Neuronal stem cell (in vitro differentiated cells): ENCODE data around the gene S100A13.
A peak's percentile ranks its signal among the peaks of the same experiment; 100 is the strongest.
"Not testable (repeated sequence)": the region's sequence is repeated elsewhere in the genome, so short reads cannot be mapped to it uniquely, and the experiment has no call there.

ENCODE experiments used
- DNase-seq: peaks from one replicate; pipeline ENCODE4 v3.0.0-alpha.2; 2013; ENCODE audit warnings: low spot score
- H2AFZ ChIP-seq: one replicate; pipeline ENCODE4 v1.6.1; 2013; ENCODE audit warnings: mild to moderate bottlenecking, low read length, inconsistent platforms
- H2AK5ac ChIP-seq: 2 replicates; pipeline ENCODE4 v1.6.1; 2013; ENCODE audit warnings: low read depth, mild to moderate bottlenecking, inconsistent platforms, low read length, moderate library complexity, mixed read lengths
- H2BK120ac ChIP-seq: 2 replicates; pipeline ENCODE4 v1.6.1; 2013; ENCODE audit warnings: low read depth, mild to moderate bottlenecking, inconsistent platforms, low read length, moderate library complexity, mixed read lengths
- H2BK12ac ChIP-seq: one replicate; pipeline ENCODE4 v1.6.1; 2013; ENCODE audit warnings: low read length, inconsistent platforms
- H2BK15ac ChIP-seq: 2 replicates; pipeline ENCODE4 v1.6.1; 2013; ENCODE audit warnings: mild to moderate bottlenecking, low read length, inconsistent platforms, mixed read lengths
- H2BK5ac ChIP-seq: one replicate; pipeline ENCODE4 v1.6.1; 2013; ENCODE audit warnings: inconsistent platforms, mild to moderate bottlenecking, low read length, moderate library complexity
- H3K14ac ChIP-seq: one replicate; pipeline ENCODE4 v1.6.1; 2013; ENCODE audit warnings: low read length, inconsistent platforms
- H3K18ac ChIP-seq: 2 replicates; pipeline ENCODE4 v1.6.1; 2013; ENCODE audit warnings: low read length, inconsistent platforms
- H3K23ac ChIP-seq: 2 replicates; pipeline ENCODE4 v1.6.1; 2013; ENCODE audit warnings: low read depth, mild to moderate bottlenecking, mixed read lengths, low read length, inconsistent platforms; ENCODE audit not compliant: poor library complexity
- H3K27ac ChIP-seq: replicated peaks from 3 replicates; pipeline ENCODE4 v1.5.1; 2013; ENCODE audit warnings: low read length, inconsistent platforms
- H3K27me3 ChIP-seq, 3 experiments: 2 replicates each; pipeline ENCODE4 v1.6.1; 2013; ENCODE audit warnings: low read length in 3 of 3, mild to moderate bottlenecking in 2 of 3, inconsistent platforms in 1 of 3, low read depth in 1 of 3, mixed read lengths in 1 of 3, moderate library complexity in 1 of 3; ENCODE audit not compliant: control insufficient read depth in 3 of 3, insufficient read depth in 3 of 3
- H3K36me3 ChIP-seq, 2 donors: replicated peaks in 1 of 2; 2 replicates each; pipeline ENCODE4 v1.6.1; 2013; ENCODE audit warnings: low read length in 2 of 2; ENCODE audit not compliant: control insufficient read depth in 2 of 2, insufficient read depth in 2 of 2
- H3K4ac ChIP-seq: 2 replicates; pipeline ENCODE4 v1.6.1; 2013; ENCODE audit warnings: inconsistent platforms, mild to moderate bottlenecking, low read length, moderate library complexity
- H3K4me1 ChIP-seq, 2 donors: 1 replicate in 1 of 2; 2 replicates in 1 of 2; pipeline ENCODE4 v1.6.1; 2013; ENCODE audit warnings: low read length in 2 of 2, low read depth in 1 of 2; ENCODE audit not compliant: control insufficient read depth in 2 of 2, insufficient read depth in 1 of 2
- H3K4me2 ChIP-seq: one replicate; pipeline ENCODE4 v1.6.1; 2013; ENCODE audit warnings: mild to moderate bottlenecking, low read length, inconsistent platforms; ENCODE audit not compliant: insufficient read depth, poor library complexity, severe bottlenecking
- H3K4me3 ChIP-seq, 2 donors: 2 replicates each; pipeline ENCODE4 v1.5.1; 2013; ENCODE audit warnings: low read length in 2 of 2, mild to moderate bottlenecking in 2 of 2, inconsistent platforms in 1 of 2, moderate library complexity in 1 of 2
- H3K79me1 ChIP-seq: one replicate; pipeline ENCODE4 v1.6.1; 2013; ENCODE audit warnings: low read depth, mild to moderate bottlenecking, inconsistent platforms, low read length, moderate library complexity
- H3K9ac ChIP-seq: one replicate; pipeline ENCODE4 v1.6.1; 2013; ENCODE audit warnings: mild to moderate bottlenecking, low read depth, low read length, inconsistent platforms; ENCODE audit not compliant: poor library complexity
- H3K9me3 ChIP-seq, 2 donors: replicated peaks in 1 of 2; 2 replicates each; pipeline versions ENCODE3 to v1.6.1; 2013; ENCODE audit warnings: low read length in 2 of 2, mild to moderate bottlenecking in 2 of 2, inconsistent platforms in 1 of 2, low read depth in 1 of 2, mixed read lengths in 1 of 2, moderate library complexity in 1 of 2; ENCODE audit not compliant: control insufficient read depth in 2 of 2, insufficient read depth in 1 of 2
- H4K8ac ChIP-seq: one replicate; pipeline ENCODE4 v1.6.1; 2013; ENCODE audit warnings: low read depth, mild to moderate bottlenecking, inconsistent platforms, low read length, moderate library complexity
- H4K91ac ChIP-seq: one replicate; pipeline ENCODE4 v1.6.1; 2013; ENCODE audit warnings: low read length, low read depth, mild to moderate bottlenecking, inconsistent platforms; ENCODE audit not compliant: poor library complexity
- WGBS, 2 donors: extraction: QIAGEN DNeasy Blood & Tissue Kit; methylation state at CpG; one replicate each; pipeline ENCODE4 v1.1.7; 2013; ENCODE audit warnings: missing lambda C conversion rate in 2 of 2, mixed read lengths in 1 of 2; ENCODE audit not compliant: insufficient read length in 2 of 2, insufficient replicate concordance in 1 of 2; ENCODE audit errors: extremely low coverage in 2 of 2; 5-methylcytosine and 5-hydroxymethylcytosine counted together

Gene S100A13

GRCh38 chr1:153575081-153575491, 52.2 kb downstream of the S100A13 start:
- H2BK15ac ChIP-seq, H4K8ac ChIP-seq, H3K36me3 ChIP-seq, H3K79me1 ChIP-seq, H2AK5ac ChIP-seq, H3K9ac ChIP-seq, H2BK120ac ChIP-seq, H3K9me3 ChIP-seq, H3K4me3 ChIP-seq, H3K4me2 ChIP-seq, H2BK12ac ChIP-seq, H3K27ac ChIP-seq, H3K18ac ChIP-seq, H3K23ac ChIP-seq, H2BK5ac ChIP-seq, H2AFZ ChIP-seq, H4K91ac ChIP-seq, H3K27me3 ChIP-seq, DNase-seq, H3K4ac ChIP-seq, H3K14ac ChIP-seq: not testable (repeated sequence)
- H3K4me1 ChIP-seq: peaks cover 7 to 13% of the 10 kb centered on the region in 2 donors
- no CpG with 5 or more reads among the region's 35 CpGs for WGBS, 2 donors

- H3K36me3 ChIP-seq: no peaks in the 10 kb centered on the region
- H2BK15ac ChIP-seq: no peak overlapping the region
- no peaks in the 10 kb centered on the region for H3K79me1 ChIP-seq
- no peak overlapping the region for H3K27ac ChIP-seq
- peaks cover 2 to 7% of the 10 kb centered on the region in 2 donors for H3K4me1 ChIP-seq
- no peak overlapping the region for H3K4ac ChIP-seq
- no peak overlapping the region for H2BK12ac ChIP-seq
- no peak overlapping the region for H3K9ac ChIP-seq
- H2BK5ac ChIP-seq: no peak overlapping the region
- no CpG with 5 or more reads among the region's 3 CpGs for WGBS, 2 donors
- no peaks in the 10 kb centered on the region for H3K9me3 ChIP-seq
- H2AK5ac ChIP-seq: no peak overlapping the region
- no peak overlapping the region for H3K18ac ChIP-seq
- H3K23ac ChIP-seq: no peak overlapping the region
- no peak overlapping the region for H4K91ac ChIP-seq
- H2AFZ ChIP-seq: no peak overlapping the region
- H3K4me3 ChIP-seq: no peak overlapping the region
- no peak overlapping the region for H4K8ac ChIP-seq
- no peak for DNase-seq
- H3K27me3 ChIP-seq: no peaks in the 10 kb centered on the region
- H3K14ac ChIP-seq: no peak overlapping the region
- H3K4me2 ChIP-seq: no peak overlapping the region
- no peak overlapping the region for H2BK120ac ChIP-seq
These were observed 54.0 kb downstream of the S100A13 start for GRCh38 chr1:153573351-153573750.

GRCh38 chr1:153572569-153573015, 54.7 kb downstream of the S100A13 start:
- no peak for DNase-seq
- H2AFZ ChIP-seq: peak overlapping the region; percentile 45
- H3K18ac ChIP-seq: no peak overlapping the region
- no peak overlapping the region for H2BK120ac ChIP-seq
- H2AK5ac ChIP-seq: no peak overlapping the region
- H3K4me3 ChIP-seq: no peak overlapping the region
- no peak overlapping the region for H3K4me2 ChIP-seq
- no peak overlapping the region for H3K27ac ChIP-seq
- no peak overlapping the region for H2BK12ac ChIP-seq
- H3K14ac ChIP-seq: no peak overlapping the region
- H4K8ac ChIP-seq: no peak overlapping the region
- no peaks in the 10 kb centered on the region for H3K9me3 ChIP-seq
- H4K91ac ChIP-seq: no peak overlapping the region
- WGBS, 2 donors: no CpG with 5 or more reads among the region's 3 CpGs
- no peaks in the 10 kb centered on the region for H3K27me3 ChIP-seq
- H3K4ac ChIP-seq: no peak overlapping the region
- no peak overlapping the region for H3K23ac ChIP-seq
- no peak overlapping the region for H3K9ac ChIP-seq
- no peak overlapping the region for H2BK5ac ChIP-seq
- H3K36me3 ChIP-seq: no peaks in the 10 kb centered on the region
- no peak overlapping the region for H2BK15ac ChIP-seq
- no peaks in the 10 kb centered on the region for H3K79me1 ChIP-seq
- H3K4me1 ChIP-seq: peaks cover 8 to 9% of the 10 kb centered on the region in 2 donors

GRCh38 chr1:153571706-153572105, 55.6 kb downstream of the S100A13 start:
- Histone ChIP-seq H3K18ac (no peak overlapping the region), H3K4me1 (peaks cover 14 to 16% of the 10 kb centered on the region in 2 donors), H2BK5ac (no peak overlapping the region), H2BK15ac (no peak overlapping the region), H3K9ac (no peak overlapping the region), H3K36me3 (no peaks in the 10 kb centered on the region), H3K27ac (no peak overlapping the region), H3K14ac (peak overlapping the region; percentile 2), H3K23ac (no peak overlapping the region), H4K8ac (no peak overlapping the region), H2BK120ac (peak overlapping the region; percentile 2), H2AFZ (peak overlapping the region; percentile 62), H4K91ac (no peak overlapping the region), H3K4ac (no peak overlapping the region), H3K4me3 (no peak overlapping the region), H3K79me1 (no peaks in the 10 kb centered on the region), H3K9me3 (no peaks in the 10 kb centered on the region), H2BK12ac (no peak overlapping the region), H3K4me2 (no peak overlapping the region), H3K27me3 (no peaks in the 10 kb centered on the region), H2AK5ac (no peak overlapping the region)
- DNase-seq: no peak
- no CpG with 5 or more reads among the region's 7 CpGs for WGBS, 2 donors
